NCI-H1694 treated with DMSO at 0.1 percent for 48 hours (cell line): ENCODE results near the gene ALK.
"Not testable (repeated sequence)": the region's sequence is repeated elsewhere in the genome, so short reads cannot be mapped to it uniquely, and the experiment has no call there.

Experiments used
- DNase-seq: peaks from one replicate; lab custom pipeline; 2025; lab: John Stamatoyannopoulos, UW

Gene ALK

DNA sequence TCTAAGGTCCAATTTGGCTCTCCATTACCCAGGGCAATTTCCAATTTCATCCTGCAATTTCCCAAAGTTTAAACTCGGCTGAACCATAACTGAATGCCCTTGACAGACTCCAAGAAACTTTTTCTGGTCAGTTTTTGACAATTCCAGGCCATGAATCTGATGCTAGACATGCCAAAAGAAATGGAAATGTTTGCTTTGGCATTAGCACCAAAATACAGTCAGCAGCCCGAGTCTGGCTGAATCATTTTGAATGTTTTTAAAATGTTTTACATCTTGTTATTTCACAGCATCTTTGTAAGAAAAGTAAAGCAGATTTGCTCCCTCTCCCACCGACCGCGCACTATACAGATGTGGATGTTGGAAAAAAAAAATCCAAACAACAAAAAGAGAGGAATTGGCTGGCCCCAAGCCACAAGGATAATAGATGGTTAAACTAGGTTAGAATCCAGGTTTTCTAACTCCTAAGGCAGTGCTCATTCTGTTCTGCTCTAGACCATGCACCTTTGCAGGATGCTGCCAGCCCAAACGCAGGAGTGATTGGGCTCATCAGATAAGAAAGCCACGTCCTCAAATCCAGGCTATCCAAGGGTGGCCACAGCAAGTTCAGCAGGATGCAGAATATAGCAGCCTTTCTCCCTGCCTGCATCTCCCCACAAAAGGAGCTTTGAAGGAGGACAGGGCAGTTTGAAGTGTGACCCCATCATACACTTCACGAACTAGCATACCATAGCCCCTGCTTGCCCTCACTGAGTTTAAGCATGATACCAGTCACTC lies 167.5 kb downstream of the ALK start:
- no peak for DNase-seq

DNA sequence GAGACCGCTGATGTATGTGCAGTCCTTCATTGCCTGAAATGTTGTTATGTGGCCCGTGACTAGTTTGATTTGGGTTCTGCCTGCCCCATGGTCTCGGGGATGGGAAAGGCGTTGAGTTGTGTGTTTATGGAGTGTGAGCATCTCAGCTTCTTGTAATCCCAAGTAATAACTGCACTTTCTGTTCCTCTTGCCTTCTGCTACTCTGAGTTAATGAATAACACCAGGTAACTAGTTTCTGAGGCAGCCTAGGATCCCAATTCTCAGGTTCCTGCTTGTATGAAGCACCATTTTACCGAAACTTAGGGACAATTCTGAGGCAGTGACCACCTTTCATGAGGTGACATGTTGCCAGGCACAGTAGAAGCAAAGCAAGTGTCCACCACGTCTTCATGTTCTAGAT lies 170.0 kb downstream of the ALK start:
- DNase-seq: no peak

DNA sequence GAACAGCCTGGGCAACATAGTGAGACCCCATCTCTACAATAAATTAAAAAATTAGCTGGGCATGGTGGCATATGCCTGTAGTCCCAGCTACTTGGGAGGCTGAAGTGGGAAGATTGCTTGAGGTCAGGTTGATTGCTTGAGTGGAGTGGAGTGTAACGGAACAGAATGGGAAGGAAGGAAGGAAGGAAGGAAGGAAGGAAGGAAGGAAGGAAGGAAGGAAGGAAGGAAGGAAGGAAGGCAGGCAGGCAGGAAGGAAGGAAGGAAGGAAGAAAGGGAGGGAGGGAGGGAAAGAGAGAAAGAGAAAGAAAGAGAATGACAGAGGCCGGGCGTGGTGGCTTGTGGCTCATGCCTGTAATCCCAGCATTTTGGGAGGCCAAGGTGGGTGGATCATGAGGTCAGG lies 170.9 kb downstream of the ALK start:
- not testable (repeated sequence) for DNase-seq

DNA sequence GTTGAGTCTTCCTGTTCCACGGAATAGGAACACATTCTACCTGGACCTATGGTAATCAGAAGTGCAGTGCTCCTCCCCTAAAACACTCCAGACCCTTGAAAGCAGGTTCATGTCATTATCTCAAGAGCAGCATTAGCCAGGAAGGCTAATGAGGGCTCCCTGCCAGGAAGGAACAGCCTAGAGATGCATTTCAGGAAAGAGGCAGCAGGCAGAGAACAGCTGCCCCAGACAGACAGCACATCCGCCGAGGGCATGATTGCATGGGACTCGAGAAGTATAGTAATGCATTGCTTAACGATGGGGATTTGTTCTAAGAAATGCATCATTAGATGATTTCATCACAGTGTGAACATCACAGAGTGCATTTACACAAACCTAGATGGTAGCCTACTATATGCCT lies 171.5 kb downstream of the ALK start:
- no peak for DNase-seq

DNA sequence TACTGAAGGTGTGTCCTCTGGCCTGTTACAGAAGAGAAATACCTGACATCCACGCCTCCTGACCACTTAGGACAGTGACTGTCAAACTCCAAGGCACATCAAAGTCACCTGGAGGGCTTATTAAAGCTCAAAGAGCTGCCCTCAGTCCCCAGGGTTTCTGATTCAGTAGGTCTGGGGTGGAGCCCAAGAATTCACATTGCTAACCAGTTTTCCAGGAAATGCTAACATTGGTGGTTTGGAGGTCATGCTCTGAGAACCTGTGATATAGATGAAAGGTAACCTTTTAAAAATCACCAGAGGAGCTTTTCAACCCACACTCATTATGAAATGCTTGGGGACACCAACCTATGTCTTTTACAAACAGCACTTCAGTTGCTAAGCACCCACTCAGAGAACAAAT lies 172.3 kb downstream of the ALK start:
- no peak for DNase-seq

DNA sequence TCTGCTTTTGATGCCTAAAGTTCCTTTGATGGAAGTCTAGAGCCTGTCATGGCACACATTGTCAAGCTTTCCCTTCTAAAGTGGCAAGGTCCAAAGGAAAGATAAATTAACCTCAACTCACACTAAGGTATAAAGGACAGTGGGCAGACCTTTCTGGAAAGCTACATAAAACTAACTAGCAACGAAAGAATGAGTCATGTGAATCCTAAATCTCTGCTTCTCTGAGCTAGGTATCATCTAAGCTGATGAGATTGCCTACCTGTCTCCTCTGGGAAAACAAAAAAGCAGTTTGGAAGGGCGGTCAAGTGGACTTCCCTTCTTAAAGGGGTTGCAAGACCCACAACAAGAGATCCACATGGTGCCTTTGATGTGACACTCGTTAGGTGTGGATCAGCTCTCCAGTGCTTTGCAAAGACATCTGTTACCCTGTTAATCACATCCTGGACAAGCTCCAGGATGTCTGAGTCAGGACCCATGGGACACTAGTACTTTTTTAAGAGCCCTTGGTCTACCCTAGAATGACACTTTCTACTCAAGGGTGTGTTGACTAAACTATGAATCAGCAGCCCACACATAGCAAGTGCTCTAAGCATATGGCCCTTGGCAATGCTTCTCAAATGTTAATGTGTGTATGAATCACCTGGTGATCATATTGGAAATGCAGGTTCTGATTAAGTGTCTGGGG lies 173.5 kb downstream of the ALK start:
- peak; percentile 56 for DNase-seq

DNA sequence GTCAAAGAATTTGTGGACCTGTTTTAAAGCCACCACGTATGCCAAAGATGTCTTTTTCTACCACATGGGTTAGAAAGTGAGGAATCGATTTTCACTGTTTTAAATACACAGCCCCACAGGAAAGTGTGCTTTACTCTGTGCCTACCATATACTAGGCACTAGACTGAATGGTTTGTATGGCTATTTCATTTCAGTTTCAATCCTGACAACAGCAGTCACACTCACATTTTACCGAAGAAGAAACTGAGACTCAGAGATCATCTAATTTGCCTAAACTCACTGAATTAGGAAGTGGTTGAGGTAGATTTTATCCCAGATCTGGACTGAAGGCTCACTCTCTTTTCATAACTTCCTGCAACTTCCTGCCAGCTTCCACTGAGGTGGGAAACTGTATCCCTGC lies 176.4 kb downstream of the ALK start:
- DNase-seq: no peak

DNA sequence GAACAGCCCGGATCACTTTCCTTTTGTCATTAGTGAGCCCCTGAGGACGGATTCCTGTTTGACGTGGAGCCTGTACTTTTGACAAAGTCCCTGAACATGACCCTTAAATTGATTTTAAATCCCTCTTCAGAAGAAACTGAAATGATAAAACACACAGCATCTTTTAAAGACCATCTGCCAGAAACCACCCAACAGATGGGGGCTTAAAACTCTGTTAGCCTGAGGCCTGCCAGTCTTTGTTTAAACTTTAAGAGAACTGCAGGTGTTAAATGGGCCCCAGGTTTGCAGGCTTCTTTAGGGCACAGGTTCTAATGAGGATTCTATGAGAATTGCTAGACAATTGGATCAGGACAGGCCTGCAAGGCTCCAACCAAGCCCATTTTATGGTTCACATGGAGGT lies 177.9 kb downstream of the ALK start:
- peak; percentile 43 for DNase-seq

DNA sequence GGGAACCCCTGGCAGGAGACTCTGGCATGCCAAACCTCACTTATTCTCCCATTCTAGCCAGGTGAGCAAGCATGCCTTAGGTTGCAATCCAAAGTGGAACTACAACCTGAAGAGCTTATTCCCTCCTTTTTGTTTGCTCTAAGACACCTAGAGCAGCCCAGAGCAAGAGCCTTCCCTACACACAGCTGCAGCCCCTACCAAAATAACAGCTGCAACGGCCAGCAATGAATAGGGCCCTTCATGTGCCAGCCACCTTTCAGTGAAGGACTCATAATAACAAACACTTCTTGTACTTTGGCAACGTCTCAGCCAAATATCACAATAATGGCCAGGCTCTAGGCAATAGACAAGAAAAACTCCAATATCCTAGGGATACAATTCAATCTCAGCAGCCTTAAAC lies 178.7 kb downstream of the ALK start:
- DNase-seq: no peak

DNA sequence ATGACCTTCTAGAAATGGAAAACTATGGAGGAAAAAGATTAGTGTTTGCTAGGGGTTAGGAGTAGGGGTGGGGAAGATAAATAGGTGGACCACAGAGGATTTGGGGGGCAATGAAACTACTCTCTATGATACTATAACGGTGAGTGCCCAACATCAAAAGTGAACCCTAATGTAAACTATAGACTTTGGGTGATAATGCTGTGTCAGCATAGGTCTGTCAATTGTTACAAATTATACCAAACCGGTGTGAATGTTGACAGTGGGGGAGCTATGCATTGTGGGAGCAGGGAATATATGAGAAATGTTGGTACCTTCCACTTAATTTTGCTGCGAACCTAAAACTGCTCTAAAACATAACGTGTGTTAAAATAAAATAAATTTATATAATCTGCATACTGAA lies 180.3 kb downstream of the ALK start:
- DNase-seq: no peak

DNA sequence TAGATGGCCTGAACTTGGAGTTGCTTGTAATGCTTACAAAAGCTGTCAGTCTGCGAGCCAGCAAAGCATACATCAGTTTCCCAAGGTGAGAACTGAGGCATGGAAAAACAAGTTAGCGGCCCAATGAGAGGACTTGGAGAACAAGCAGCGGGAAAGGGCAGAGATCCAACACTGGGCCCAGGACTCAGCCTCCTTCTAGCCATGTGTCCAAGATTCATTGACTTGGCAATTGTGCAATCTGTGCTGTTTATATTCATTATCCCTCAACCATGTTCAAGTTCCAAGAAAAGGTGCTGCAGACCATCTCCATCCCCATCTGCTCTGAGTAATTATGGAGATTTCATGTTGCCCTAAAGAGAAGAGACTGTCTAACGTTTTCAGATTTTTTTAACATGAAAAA lies 187.4 kb downstream of the ALK start:
- peak; percentile 24 for DNase-seq

DNA sequence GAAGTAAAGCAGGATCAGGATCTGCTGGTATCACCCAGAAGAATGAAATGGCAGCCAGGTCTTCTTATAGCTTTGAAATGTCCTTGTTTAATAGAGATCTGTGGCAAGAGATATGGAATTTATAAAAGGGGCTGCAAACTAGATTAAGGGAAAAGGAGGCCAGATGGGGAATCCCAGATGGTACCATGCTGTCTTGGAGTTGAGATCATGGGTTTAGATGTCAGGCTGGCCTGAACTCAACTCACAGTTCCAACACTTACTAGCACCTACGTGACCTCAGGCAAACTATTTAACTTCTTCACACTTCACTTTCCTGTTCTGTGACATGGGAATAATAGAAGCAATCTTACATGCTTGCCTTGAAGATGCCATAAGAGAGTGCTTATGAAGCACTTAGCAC lies 188.2 kb downstream of the ALK start:
- DNase-seq: peak; percentile 31

DNA sequence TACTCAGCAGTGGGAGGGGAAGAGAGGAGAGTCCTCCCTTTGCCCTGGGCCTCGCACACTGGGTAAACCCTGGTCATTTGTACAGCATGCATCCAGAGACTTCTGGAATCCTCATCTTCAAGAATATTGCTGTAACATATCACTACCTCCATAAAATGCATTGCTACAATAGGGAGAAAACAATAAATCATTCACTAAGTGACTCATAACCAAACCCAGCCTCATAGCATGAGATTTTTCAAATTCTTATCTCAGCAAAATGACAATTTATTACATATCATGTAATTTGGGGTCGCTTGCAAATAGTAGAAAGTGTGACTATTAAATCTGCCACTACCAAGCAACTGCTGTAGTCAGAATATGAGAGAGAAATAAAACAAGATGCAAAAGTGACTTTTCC lies 189.4 kb downstream of the ALK start:
- DNase-seq: no peak

DNA sequence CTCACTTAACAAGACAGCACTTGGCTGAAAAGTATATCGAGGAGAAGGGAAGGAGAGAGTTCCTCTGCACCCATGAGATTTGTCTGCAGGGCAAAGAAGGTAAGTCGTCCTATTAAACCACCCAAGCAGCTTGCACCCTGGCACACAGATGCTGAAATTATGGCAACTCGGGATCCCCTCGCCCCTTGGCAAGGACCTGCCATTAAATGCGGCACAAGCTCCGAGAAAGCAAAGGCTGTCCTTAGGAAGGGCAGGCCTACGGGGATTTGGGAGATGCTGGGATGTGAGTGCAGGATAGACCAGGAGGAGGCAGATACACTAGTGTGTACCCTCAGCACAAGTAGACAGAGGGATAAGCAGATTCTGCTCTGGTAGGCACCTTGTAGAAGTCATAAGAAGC lies 191.5 kb downstream of the ALK start:
- DNase-seq: no peak

DNA sequence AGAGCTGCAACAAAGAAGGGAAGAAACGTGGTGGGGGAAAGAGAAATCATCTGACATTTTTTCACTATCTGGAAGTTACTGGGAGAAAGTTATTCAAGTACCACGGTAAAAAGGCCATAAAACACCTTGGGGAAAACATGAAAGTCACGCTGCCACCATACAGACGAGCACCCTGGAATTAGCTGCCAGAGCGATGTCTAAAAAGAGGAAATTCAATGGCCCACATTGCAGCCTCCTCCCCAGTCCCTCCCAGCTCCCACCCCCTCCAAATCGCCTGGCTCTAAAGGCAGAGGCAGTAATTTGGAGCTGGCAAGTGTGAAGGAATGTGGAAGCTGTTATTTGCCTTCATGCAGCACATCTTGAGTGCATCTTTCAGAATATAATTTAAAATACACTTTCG lies 192.0 kb downstream of the ALK start:
- DNase-seq: no peak

DNA sequence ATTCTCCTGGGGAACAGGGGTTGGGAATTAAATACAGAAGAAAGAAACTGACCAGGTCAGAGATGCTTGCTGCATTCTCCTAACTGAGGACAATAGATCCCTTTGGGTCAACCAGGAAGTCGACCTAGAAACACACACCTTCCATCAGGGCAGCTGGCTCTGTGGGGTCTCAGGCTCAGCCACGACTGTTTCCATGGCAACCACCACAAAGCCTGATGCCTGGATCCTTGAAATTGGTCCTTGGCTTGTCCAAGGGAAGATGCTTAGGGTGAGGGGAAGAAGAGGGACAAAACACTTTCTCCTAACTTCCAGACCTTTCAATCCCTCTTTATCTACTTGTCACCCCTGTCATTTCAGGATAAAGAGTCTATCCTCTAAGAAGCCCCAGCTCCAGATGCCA lies 194.4 kb downstream of the ALK start:
- DNase-seq: no peak

DNA sequence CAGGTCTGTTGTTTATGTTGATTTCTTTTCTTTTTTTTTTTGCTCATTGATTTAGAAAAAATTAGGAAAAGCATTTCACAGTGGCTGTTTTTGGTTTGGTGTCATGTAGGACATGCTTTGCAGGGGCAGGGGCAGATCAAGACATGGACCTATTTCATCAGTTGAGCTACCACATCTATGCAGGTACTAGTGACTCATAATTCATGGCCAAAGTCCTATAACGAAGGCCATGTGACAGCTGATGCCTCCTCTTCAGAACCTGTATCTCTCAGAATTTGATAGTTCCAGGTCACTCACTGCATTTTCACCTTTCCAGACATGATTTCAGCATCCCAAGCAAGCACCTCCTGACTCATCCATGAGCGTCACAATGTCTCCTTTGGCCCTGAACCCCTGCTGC lies 195.8 kb downstream of the ALK start:
- no peak for DNase-seq

DNA sequence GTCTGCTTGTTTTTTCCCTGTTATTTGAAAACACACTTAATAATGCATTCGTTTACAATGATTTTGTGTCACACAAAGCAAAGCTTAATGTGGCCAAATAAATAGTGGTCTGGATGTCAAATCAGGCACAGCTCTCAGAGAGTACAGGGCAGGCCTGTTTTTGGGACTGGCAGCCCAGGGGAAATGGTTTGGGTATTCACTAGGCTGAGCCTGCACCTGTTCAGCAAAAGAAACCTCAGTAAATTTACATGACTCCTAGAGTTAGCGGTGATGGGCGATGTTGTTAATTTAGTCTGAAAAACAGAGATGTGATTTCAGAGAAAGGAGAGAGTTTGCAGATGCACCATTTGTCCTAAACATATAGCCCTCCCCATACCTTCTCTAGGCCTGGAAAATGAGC lies 197.1 kb downstream of the ALK start:
- no peak for DNase-seq

DNA sequence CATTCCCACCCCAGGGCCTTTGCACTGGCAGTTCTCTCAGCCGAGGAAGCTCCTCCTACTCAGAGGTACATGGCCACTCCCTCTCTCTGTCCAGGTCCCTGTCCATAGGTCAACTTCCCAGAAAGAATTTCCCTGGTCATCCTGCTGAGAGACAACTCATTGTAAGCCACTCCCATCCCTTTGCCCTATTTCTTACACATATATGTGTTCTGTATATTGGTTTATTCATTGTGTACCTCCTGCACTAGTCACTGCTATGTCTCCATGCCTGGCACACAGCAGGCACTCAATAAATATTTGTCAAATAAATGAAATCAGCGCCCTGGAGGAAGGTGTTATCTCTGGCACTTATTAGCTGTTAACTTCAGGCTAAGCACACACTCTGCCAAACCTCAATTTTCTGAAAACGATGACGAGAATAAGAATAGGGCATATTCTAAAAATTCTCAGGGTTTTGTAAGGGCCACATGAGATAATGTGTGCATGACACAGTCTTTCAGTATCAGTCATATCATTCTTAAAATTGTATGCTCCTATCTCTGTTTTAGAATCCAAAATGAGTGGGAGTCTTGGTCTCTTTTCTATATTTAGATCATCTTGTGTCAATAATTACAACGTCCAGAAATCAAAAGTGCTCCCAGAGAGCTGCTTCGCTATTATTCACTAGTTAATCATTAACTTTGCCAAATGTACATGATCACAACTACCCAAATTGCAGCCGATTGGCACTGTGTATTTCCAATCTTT lies 198.0 kb downstream of the ALK start:
- no peak for DNase-seq

DNA sequence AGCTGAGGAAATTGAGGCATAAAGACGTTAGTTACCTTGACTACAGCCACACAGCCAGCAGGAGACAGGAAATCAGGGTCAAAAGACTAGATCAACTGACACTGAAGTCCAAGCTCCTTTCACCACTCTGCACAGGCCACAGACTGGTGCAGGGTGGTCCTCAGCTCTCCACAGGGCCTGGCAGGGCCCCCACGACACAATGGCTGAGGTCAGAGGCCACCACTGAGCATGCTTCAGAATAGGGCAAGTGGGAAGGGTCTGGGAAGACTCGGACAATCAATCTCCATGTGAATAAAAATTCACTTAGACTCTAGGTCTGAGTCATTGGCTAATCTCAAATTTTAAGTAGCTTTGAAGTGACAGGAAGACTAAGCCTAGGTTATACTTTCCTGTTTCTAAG lies 201.7 kb downstream of the ALK start:
- no peak for DNase-seq

DNA sequence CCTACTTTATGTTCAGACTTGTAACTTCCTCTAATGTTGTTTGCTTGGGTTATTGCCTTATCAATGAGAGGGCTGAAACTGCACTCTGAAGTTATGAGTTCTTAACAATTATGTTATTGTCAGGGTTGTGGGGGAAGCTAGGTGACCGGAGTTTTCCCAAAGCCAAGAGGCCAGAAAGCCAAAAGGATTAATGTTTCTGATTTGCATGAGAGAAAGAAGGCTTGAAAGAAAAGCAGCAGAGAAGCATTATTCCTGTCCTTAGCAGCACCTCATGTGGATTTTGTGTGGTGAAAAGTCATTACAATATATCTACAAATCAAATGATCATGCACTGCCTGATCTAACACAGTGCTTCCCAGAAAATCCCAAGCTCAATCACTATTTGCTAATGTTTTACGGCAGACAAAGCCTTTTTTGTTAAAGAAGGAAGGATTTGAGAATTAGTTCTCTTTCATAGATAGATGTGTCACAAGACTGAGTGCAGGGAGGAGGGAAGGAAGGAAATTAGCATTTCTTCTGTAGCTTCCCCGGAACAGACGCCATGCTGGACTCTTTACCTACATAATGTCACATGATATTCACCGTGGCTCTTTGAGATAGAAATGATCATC lies 203.2 kb downstream of the ALK start:
- no peak for DNase-seq

DNA sequence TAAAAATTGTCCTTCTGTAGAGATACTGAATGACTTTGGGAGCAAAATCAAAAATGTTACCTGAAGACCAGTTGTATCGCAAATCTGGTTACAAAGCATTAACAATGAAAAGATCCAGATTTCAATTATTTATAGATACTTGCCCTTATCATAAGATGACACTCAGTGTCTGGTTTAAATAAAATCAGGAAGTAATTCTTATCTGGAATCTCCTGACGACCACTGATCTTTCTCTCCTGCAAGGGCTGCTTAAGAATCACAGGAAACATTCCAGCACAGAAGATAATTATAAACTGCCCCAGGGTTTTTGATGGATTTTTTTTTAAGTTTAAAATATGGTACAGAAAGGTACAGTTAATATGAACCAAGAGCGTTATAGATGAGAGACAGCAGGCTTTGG lies 205.7 kb downstream of the ALK start:
- DNase-seq: no peak

DNA sequence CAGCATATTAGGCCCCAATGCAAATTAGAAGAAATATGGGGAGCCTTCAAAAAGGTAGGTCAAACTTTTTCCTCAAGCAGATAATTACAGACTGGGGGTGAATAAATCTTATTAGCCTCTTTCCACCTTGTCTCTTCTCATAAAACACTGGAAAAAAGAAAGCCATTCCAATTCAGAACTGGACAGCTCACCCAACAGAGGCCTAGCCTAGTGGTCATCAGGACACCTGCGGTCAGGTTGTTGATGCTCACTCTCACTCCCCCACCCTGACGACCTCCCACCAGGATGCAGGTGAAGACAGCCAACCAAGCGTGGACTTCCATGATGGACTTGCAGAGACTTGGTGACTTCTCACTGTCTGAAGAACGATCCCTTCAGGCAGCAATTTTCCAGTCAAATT lies 207.1 kb downstream of the ALK start:
- no peak for DNase-seq
